Measurements from ENCODE around the gene CARD8. TPM values are rescaled to one million over a fixed set of nuclear protein-coding genes. Genes with fewer than 3 reads are reported as not detected.
A peak's percentile ranks its signal among the peaks of the same experiment; 100 is the strongest.
"Not testable (repeated sequence)": the region's sequence is repeated elsewhere in the genome, so short reads cannot be mapped to it uniquely, and the experiment has no call there.

Gene CARD8, protein sequence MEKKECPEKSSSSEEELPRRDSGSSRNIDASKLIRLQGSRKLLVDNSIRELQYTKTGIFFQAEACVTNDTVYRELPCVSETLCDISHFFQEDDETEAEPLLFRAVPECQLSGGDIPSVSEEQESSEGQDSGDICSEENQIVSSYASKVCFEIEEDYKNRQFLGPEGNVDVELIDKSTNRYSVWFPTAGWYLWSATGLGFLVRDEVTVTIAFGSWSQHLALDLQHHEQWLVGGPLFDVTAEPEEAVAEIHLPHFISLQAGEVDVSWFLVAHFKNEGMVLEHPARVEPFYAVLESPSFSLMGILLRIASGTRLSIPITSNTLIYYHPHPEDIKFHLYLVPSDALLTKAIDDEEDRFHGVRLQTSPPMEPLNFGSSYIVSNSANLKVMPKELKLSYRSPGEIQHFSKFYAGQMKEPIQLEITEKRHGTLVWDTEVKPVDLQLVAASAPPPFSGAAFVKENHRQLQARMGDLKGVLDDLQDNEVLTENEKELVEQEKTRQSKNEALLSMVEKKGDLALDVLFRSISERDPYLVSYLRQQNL
- 74.3 TPM for polyA plus RNA-seq (ENCODE audit: insufficient read length)
- long read RNA-seq, donor 1, partial matches to known transcripts, result 15 of 15 reads
- long read RNA-seq, donor 1, other reads (novel, unspliced or antisense), result 0 of 15 reads
- long read RNA-seq, donor 2, full-length matches to known transcripts, result 1 of 1 reads
- long read RNA-seq, donor 2, partial matches to known transcripts, result 0 of 1 reads
- long read RNA-seq, donor 2, other reads (novel, unspliced or antisense), result 0 of 1 reads
- long read RNA-seq, donor 3, partial matches to known transcripts, result 5 of 5 reads
- long read RNA-seq, donor 3, other reads (novel, unspliced or antisense), result 0 of 5 reads
- long read RNA-seq, donor 4, result 0 reads
- long read RNA-seq, donor 5, partial matches to known transcripts, result 8 of 10 reads
- long read RNA-seq, donor 5, other reads (novel, unspliced or antisense), result 0 of 10 reads
- long read RNA-seq, donor 6, partial matches to known transcripts, result 0 of 1 reads
- long read RNA-seq, donor 6, other reads (novel, unspliced or antisense), result 0 of 1 reads
- long read RNA-seq, donor 7, partial matches to known transcripts, result 7 of 9 reads
- long read RNA-seq, donor 7, other reads (novel, unspliced or antisense), result 0 of 9 reads
- long read RNA-seq, donor 8, partial matches to known transcripts, result 5 of 6 reads
- long read RNA-seq, donor 8, other reads (novel, unspliced or antisense), result 0 of 6 reads

GRCh38 chr19:48255376-48256303 is at the start of gene CARD8:
CARD8 (minus strand) TSS chr19:48255912; CDS start chr19:48241020, 14,892 bp downstream.
- peak; percentile 92 for DNase-seq

- DNase-seq, result no peak
Observed at GRCh38 chr19:48303866-48304265, 48.2 kb upstream of the CARD8 start.

GRCh38 chr19:48303367-48303766 is 47.7 kb upstream of the CARD8 start:
- DNase-seq, result no peak

DNA sequence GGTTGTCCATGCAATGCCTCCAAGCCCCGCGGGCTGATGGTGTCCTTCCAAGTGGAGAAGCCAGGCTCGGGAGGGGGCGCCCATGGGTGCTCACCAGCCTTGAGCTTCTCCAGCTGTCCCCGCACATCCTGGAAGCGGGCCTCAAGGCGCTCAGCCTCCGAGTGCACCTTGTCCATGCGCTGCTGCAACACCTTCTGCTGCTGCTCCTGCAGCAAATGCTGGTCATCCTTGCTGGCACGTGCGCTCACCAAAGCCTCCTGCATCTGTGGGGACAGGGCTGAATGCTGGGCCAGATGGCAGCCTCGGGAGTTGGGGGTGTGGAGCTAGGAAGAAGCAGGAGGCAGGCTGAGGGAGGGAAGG is 46.9 kb upstream of the CARD8 start:
- DNase-seq, result no peak

- no peak for DNase-seq
Observed at GRCh38 chr19:48301886-48302599, 46.3 kb upstream of the CARD8 start.

GRCh38 chr19:48297975-48298374 is 42.3 kb upstream of the CARD8 start:
- DNase-seq, result no peak

DNA sequence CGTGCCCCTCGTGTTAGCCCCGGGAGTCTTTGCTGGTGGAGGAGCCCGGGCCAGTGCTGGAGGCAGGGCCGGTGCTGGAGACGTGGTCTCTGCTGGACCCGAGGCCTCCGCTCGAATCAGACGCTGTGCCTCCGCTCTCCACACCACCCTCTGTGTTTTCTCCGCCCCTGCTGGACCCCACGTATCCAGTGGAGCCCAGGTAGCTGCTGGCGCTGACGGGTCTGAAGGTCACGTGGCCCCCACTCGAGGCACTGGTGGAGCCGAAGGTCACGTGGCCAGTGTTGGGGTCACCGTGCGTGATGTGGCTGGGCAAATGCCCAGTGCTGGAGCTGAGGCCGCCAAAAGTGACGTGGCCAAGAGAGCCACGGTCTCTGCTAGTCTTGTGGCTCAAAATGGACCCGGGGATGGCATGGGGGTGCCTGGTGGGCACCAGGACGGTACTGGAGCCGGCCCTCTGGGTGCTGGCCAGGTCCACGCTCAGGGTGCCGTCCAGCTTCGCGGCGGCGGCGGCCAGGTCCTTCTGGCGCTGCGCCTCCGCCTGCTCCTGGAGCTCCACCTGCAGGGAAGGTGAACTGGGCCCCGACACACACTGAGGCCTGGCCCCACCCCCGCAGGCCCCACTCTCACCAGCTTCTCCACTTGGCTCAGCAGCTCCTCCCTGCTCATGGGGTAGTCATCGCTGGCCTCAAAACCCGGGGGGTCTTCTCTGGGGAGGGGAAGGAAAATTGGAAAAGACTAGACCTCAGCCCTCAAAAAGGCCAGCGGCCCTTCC is 41.4 kb upstream of the CARD8 start:
- DNase-seq, result no peak

DNA sequence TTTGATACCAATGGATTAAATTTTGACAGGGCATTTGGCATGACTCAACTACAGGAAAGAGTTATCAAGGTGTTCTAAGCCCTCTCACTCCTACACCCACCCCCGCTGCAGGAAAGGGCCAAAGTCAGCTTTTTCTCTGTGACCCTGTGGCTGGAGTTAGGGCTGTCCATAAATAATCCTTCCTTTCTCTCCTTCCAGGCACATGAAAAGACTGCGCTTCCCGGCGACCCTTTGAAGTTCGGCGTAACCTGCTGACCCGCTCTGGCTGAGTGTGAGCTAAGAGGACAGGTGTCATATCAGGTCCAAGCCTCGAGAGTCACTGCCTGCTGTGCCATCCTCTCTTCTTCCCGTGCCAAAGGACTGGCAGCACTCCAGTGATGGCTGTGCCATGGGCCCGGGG is 39.7 kb upstream of the CARD8 start:
- no peak for DNase-seq

- no peak for DNase-seq
Observed at GRCh38 chr19:48292798-48293197, 37.1 kb upstream of the CARD8 start.

GRCh38 chr19:48291489-48291815 is 35.7 kb upstream of the CARD8 start:
- DNase-seq, result not testable (repeated sequence)

- peak; percentile 79 for DNase-seq
Observed at GRCh38 chr19:48290771-48291488, 35.2 kb upstream of the CARD8 start.

- DNase-seq, result no peak
Observed at GRCh38 chr19:48290401-48290770, 34.7 kb upstream of the CARD8 start.

DNA sequence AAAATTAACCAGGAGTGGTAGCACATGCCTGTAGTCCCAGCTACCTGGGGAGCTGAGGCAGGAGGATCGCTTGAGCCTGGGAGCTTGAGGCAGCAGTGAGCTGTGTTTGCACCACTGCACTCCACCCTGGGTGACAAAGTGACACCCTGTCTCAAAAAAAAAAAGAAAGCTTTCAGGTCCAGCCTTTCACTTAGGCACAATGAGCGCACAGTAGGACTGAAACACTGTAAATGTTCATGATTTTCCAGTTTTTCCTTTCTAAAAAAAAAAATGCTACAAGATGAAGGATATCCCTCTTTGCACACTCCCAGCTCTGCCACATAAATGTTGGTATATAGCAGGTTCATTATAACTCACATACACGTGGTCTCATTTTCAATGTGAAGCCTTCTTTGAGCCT is 32.0 kb upstream of the CARD8 start:
- no peak for DNase-seq

DNA sequence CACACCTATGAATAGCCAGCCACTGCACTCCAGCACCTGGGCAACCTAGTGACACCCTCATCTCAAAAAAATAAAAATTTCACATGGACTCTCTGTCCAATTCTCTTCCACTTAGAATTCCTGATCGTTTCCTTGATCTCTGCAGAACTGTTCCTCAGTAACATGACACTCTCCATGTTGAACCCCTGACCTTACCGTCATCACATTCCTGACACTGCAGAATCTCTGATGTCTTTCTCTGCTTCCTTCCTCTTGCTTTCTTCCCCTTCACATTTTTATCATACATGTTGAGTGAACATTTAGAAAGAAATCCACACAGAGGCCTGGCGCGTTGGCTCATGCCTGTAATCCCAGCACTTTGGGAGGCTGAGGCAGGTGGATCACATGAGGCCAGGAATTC is 29.2 kb upstream of the CARD8 start:
- DNase-seq, result no peak

DNA sequence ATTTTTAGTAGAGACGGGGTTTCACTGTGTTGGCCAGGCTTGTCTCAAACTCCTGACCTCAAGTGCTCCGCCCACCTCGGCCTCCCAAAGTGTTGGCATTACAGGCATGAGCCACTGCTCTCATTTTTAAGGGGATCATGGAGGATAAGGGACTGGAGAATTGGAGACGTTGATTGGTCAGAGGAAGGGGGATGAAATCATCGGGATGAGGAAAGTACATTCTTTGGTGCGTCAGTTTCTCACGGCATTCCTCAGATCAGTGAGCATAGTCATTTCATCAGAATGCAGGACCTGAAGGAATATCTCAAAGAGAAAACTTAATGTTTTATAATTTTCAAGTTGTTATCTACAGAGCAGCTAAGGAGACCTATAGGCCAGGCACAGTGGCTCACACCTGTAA is 28.2 kb upstream of the CARD8 start:
- DNase-seq, result no peak

DNA sequence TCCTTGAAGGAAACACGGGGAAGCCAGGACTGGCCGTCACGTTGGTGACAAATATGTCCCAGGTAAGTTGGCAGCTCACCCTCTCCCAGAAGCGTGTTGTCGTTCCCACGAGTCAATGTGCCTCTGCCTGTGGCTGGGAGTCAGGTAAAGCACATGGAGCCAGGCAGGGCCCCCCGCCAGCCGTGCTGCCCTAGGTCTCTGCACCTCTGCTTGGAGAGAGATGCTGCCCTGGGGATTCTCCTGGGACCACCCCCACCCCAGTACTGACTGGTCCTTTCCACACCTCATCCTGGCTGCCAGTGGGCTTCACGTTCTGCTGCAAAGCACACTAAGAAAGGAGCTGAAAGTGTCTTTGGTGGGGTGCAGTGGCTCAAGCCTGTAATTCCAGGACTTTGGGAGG is 24.0 kb upstream of the CARD8 start:
- DNase-seq, result no peak

- no peak for DNase-seq
Observed at GRCh38 chr19:48274938-48275337, 19.2 kb upstream of the CARD8 start.

- DNase-seq, result no peak
Observed at GRCh38 chr19:48274173-48274572, 18.5 kb upstream of the CARD8 start.

- DNase-seq, result peak; percentile 71
Observed at GRCh38 chr19:48271531-48272151, 15.9 kb upstream of the CARD8 start.
